Ascending aorta (tissue), 2 donors: Measurements from ENCODE around the gene AKAP8L. TPM values are rescaled to one million over a fixed set of nuclear protein-coding genes. Genes with fewer than 3 reads are reported as not detected.

ENCODE experiments used
- DNase-seq, 2 donors: peaks; one replicate each; pipeline ENCODE4 v3.0.0-alpha.2; 2019; ENCODE audit warnings: low spot score in 2 of 2
- H3K27ac ChIP-seq, 2 donors: fragments of 200-600 bp; sonication (generic); one replicate each; pipeline ENCODE4 v1.5.1; 2016 to 2017; ENCODE audit warnings: mild to moderate bottlenecking in 1 of 2
- H3K27me3 ChIP-seq: fragments of 200-600 bp; sonication (generic); one replicate; pipeline ENCODE4 v1.5.1; 2017
- H3K36me3 ChIP-seq, 2 donors: fragments of 200-600 bp; sonication (generic); one replicate each; pipeline ENCODE4 v1.5.1; 2016
- H3K4me1 ChIP-seq, 2 donors: fragments of 200-600 bp; sonication (generic); one replicate each; pipeline ENCODE4 v1.5.1; 2016 to 2017; ENCODE audit warnings: mild to moderate bottlenecking in 1 of 2
- H3K4me3 ChIP-seq, 2 donors: fragments of 200-600 bp; sonication (generic); one replicate each; pipeline ENCODE4 v1.5.1; 2016 to 2017; ENCODE audit warnings: mild to moderate bottlenecking in 1 of 2
- H3K9me3 ChIP-seq, 2 donors: fragments of 200-600 bp; sonication (generic); one replicate each; pipeline ENCODE4 v1.5.1; 2016
- intact Hi-C: fragments of 100-400 bp; cut with DNase I; formaldehyde crosslinking; loops from one replicate; pipeline ENCODE4 v1.15.1; 2023
- total RNA-seq: library from RNA; depleted of rRNA; stranded (reverse); fragments of >200 nt; gene quantifications from one replicate; pipeline ENCODE4 v1.1.0, GENCODE V29; 2016
- TF ChIP-seq, protein P1 (sequence below), 3 experiments: fragments of 200-600 bp in 2 of 3; fragments of 450-650 bp in 1 of 3; sonication (generic) in 2 of 3; IDR thresholded peaks; one replicate each; pipeline ENCODE4 v1.5.1; 2016 to 2019; ENCODE audit warnings: antibody characterized with exemption in 3 of 3, mild to moderate bottlenecking in 1 of 3, moderate library complexity in 1 of 3

The AKAP8L gene, protein sequence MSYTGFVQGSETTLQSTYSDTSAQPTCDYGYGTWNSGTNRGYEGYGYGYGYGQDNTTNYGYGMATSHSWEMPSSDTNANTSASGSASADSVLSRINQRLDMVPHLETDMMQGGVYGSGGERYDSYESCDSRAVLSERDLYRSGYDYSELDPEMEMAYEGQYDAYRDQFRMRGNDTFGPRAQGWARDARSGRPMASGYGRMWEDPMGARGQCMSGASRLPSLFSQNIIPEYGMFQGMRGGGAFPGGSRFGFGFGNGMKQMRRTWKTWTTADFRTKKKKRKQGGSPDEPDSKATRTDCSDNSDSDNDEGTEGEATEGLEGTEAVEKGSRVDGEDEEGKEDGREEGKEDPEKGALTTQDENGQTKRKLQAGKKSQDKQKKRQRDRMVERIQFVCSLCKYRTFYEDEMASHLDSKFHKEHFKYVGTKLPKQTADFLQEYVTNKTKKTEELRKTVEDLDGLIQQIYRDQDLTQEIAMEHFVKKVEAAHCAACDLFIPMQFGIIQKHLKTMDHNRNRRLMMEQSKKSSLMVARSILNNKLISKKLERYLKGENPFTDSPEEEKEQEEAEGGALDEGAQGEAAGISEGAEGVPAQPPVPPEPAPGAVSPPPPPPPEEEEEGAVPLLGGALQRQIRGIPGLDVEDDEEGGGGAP
- total RNA-seq: 143 TPM

DNA sequence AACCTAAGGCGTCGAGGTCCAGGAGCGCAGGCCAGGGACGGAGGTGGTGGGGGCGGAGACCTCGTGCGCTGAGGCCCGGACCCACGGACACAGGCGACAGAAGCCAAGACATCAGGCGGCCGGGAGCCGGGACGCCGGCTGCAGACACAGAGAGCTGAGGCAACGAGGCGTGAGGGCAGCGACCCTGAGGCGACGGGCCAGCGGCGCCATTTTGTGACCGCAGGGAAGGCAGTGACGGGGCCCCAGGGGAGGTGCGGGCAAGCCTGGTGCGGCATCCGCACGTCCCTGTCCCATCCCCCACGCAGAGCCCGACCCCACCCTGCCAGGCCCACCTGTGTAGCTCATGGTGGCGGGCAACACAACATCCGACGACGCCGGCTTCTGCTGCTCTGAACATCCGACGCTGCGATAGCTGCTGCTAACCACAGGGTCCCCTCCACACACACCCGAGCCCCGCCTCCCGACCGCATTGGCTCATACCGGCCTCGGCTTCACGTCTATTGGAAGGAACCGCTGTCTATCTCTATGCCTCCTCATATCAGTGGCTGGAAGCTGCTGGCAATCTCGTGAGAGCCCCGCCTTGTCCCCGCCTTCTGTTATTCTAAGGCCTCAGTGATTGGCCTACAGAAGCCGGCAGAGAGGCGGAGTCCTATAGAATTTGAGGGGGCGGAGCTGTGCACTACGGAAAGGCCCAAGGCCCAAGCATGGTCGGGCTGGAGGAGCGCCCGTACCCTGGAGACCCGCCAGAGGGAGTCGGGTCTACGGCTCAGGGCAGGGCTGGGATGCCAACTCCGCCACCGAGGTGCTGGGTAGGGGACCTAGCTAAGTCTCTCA is at the start of gene AKAP8L:
AKAP8L (minus strand) TSS at position 410 of the 834 bp plus-strand sequence; CDS start at position 345, 65 bp downstream.
- intact Hi-C loops: loop anchor here (1.0 to 5.0 kb wide), 4 partner anchors 14 to 139 kb away; partner anchors contain the start of gene AKAP8
- Histone ChIP-seq H3K36me3 (peaks cover 16% of the 10 kb centered on the region in 2 donors), H3K4me1 (peaks cover 5 to 35% of the 10 kb centered on the region in 2 donors), H3K27ac (peak within 1 kb of the TSS; percentile 87 to 88), H3K27me3 (no peaks in the 10 kb centered on the region), H3K9me3 (no peaks in the 10 kb centered on the region), H3K4me3 (peak within 1 kb of the TSS; percentile 88 to 97)
- TF ChIP-seq, protein P1, sequence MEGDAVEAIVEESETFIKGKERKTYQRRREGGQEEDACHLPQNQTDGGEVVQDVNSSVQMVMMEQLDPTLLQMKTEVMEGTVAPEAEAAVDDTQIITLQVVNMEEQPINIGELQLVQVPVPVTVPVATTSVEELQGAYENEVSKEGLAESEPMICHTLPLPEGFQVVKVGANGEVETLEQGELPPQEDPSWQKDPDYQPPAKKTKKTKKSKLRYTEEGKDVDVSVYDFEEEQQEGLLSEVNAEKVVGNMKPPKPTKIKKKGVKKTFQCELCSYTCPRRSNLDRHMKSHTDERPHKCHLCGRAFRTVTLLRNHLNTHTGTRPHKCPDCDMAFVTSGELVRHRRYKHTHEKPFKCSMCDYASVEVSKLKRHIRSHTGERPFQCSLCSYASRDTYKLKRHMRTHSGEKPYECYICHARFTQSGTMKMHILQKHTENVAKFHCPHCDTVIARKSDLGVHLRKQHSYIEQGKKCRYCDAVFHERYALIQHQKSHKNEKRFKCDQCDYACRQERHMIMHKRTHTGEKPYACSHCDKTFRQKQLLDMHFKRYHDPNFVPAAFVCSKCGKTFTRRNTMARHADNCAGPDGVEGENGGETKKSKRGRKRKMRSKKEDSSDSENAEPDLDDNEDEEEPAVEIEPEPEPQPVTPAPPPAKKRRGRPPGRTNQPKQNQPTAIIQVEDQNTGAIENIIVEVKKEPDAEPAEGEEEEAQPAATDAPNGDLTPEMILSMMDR (IDR thresholded peaks at IDR 0.05): peak; percentile 25 to 60 (median 45)
- peak; percentile 99 to 100 for DNase-seq

DNA sequence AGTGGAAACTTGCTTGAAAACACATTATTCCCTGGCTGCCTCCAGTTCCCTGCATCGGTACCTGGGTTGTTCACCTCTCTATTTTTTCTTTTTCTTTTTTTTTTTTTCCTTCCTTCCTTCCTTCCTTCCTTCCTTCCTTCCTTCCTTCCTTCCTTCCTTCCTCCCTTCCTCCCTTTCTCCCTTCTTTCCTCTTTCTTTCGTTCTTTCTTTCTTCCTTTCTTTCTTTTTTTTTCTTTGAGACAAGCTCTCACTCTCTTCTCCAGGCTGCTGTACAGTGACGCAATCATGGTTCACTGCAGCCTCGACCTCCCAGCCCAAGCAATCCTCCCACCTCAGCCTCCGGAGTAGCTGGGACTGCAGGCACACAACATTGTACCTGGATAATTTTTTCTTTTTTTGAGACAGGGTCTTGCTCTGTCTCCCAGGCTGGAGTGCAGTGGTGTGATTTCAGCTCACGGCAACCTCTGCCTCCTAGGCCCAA is 49.0 kb upstream of the AKAP8L start:
- Histone ChIP-seq H3K9me3 (no peaks in the 10 kb centered on the region), H3K4me1 (peaks cover 0 to 5% of the 10 kb centered on the region in 2 donors), H3K27ac (no peak overlapping the region), H3K27me3 (peaks cover 17% of the 10 kb centered on the region), H3K4me3 (no peak overlapping the region), H3K36me3 (no peaks in the 10 kb centered on the region)
- TF ChIP-seq, protein P1 (IDR thresholded peaks at IDR 0.05): no peak
- intact Hi-C loops: no loop called here
- no peak for DNase-seq

DNA sequence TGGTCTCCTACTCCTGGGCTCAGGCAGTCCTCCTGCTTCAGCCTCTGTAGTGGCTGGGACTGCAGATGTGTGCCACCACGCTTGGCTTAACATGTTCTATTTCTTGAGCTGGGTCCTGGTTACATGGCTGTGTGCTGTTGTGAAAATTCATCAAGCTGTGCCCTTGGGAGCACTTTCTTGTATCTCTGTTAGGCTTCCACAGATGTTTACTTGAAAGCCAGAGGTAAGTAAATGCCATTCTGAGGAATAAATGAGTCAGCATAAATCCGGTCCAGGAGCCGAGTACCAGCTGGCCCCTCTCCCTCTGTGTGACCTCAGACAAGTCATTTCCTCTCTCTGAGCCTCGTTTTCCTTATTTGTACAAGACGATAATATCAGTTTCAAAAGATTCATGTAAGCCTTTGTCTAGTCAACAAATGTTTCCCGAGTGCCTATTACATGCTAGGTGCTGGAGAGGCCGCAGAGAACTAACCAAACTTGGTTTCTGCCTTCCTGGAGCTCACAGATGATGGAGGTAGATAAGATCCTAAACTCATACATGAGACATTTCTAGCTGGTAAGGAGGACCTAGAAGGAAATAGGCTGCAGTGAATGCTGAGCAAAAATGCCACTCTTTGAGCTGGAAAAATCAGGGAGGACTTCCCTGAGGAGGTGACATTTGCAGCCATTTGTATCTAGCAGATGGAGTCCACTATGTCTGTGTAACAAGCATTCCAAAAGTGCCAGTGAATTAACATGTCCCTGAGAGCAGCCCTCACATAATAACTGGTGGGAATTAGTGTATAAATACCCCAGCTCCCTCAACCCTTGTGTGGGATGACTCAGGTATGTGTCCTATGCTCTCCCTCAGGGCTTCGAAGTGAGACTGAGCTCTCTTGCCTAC is 48.3 kb upstream of the AKAP8L start:
- no peak for DNase-seq
- Histone ChIP-seq H3K4me3 (no peak overlapping the region), H3K4me1 (peaks cover 0 to 5% of the 10 kb centered on the region in 2 donors), H3K36me3 (no peaks in the 10 kb centered on the region), H3K27me3 (peaks cover 17% of the 10 kb centered on the region), H3K9me3 (no peaks in the 10 kb centered on the region), H3K27ac (no peak overlapping the region)
- TF ChIP-seq, protein P1 (IDR thresholded peaks at IDR 0.05): no peak
- intact Hi-C loops: no loop called here

DNA sequence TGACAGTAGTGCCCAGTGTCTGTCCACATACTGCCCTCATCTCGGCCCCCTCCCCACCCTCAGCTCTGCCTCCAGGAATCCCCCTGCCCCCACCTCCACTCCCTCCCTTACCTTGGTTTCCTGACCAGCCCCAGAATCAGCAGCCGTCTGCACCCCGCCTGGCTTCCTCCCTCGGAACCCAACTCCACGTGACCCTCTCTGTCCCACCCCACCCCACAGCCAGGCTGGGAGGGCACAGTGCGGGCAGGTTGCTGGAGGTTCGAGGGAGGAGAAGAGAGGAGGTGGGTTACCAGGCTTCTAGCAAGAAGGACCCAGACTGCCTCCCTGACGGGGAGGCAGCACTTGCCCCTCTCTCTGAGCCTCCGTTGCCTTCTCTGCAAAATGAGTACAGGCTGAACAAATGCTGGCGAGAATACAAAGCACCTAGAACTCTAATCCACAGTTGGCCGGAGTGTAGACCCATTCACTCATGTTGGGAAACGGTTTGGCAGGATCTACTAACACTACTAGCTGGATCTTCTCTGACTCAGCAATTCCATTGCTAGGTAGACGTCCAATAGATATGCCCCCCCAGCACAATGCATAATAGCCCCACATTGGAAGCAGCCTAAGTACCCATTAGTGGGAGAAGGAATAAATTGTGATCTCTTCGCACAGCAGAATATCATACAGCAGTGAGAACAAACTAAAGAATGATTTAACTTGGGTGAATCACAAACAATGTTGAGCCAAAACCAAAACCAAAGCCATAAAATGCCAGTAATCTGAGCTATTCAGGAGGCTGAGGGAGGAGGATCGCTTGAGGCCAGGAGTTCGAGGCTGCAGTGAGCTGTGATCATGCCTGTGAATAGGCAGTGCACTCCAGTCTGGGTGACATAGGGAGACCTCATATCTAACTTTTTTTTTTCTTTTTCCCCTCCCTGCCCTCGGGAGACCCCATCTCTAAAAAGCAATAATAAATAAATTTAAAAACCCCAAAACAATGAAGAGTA is 45.9 kb upstream of the AKAP8L start, which contains the start of gene RASAL3:
RASAL3 (minus strand) TSS at position 151 of the 992 bp plus-strand sequence. CDS start 186 bp downstream, outside the sequence.
- H3K27ac ChIP-seq: no peak within 1 kb of the TSS
- TF ChIP-seq, protein P1 (IDR thresholded peaks at IDR 0.05): no peak
- H3K4me3 ChIP-seq: peak within 1 kb of the TSS; percentile 30 to 50
- DNase-seq: no peak
- no peaks in the 10 kb centered on the region for H3K36me3 ChIP-seq
- intact Hi-C loops: no loop called here
- H3K27me3 ChIP-seq: peaks cover 8% of the 10 kb centered on the region
- peaks cover 0 to 4% of the 10 kb centered on the region in 2 donors for H3K4me1 ChIP-seq
- H3K9me3 ChIP-seq: no peaks in the 10 kb centered on the region
